Myocyte (in vitro differentiated cells): ENCODE results near the gene DLK1. TPM values are rescaled to one million over a fixed set of nuclear protein-coding genes. Genes with fewer than 3 reads are reported as not detected.

ENCODE experiments used
- DNase-seq: peaks from one replicate; pipeline ENCODE4 v3.0.0-alpha.2; 2012; ENCODE audit warnings: low read depth
- total RNA-seq: library from RNA; depleted of rRNA; stranded (reverse); fragments of >200 nt; gene quantifications from 2 replicates; pipeline ENCODE4 v1.2.3, GENCODE V29; 2014

DLK1 gene
- total RNA-seq, 1 donor from 2014 or later = not detected

- DNase-seq = peak; percentile 69
Measured at GRCh38 chr14:100713705-100714104, 13.0 kb upstream of the DLK1 start.

- peak; percentile 81 for DNase-seq
Measured at GRCh38 chr14:100714258-100714892, 12.3 kb upstream of the DLK1 start.

GRCh38 chr14:100715332-100715731 is 11.4 kb upstream of the DLK1 start:
- DNase-seq = no peak

- DNase-seq = no peak
Measured at GRCh38 chr14:100715803-100716202, 10.9 kb upstream of the DLK1 start.

GRCh38 chr14:100717386-100717785 is 9.3 kb upstream of the DLK1 start:
- no peak for DNase-seq

- DNase-seq = no peak
Measured at GRCh38 chr14:100719976-100720520, 6.6 kb upstream of the DLK1 start.

GRCh38 chr14:100721568-100721967 is 5.1 kb upstream of the DLK1 start:
- no peak for DNase-seq

GRCh38 chr14:100722367-100722766 is 4.3 kb upstream of the DLK1 start:
- no peak for DNase-seq

- no peak for DNase-seq
Measured at GRCh38 chr14:100723135-100723829, 3.4 kb upstream of the DLK1 start.

- no peak for DNase-seq
Measured at GRCh38 chr14:100723830-100724437, 2.8 kb upstream of the DLK1 start.

GRCh38 chr14:100724536-100724935 is 2.2 kb upstream of the DLK1 start:
- no peak for DNase-seq

GRCh38 chr14:100725587-100726387 is 905 bp upstream of the DLK1 start:
- no peak for DNase-seq

- no peak for DNase-seq
Measured at GRCh38 chr14:100727086-100727872, 587 bp downstream of the DLK1 start.

GRCh38 chr14:100727873-100728240 is 1.2 kb downstream of the DLK1 start:
- no peak for DNase-seq

GRCh38 chr14:100728962-100729361 is 2.3 kb downstream of the DLK1 start:
- DNase-seq = no peak

GRCh38 chr14:100729982-100730381 is 3.3 kb downstream of the DLK1 start:
- no peak for DNase-seq

GRCh38 chr14:100730581-100730980 is 3.9 kb downstream of the DLK1 start:
- no peak for DNase-seq

GRCh38 chr14:100731011-100731670 is 4.4 kb downstream of the DLK1 start:
- DNase-seq = no peak

GRCh38 chr14:100731846-100732765 is 5.4 kb downstream of the DLK1 start:
- no peak for DNase-seq
